ENCODE data around the gene MYO18A. TPM values are rescaled to one million over a fixed set of nuclear protein-coding genes. Genes with fewer than 3 reads are reported as not detected.

The MYO18A gene
- total and polyA plus RNA-seq, 2 of the 4 experiments (the other 2 are of a cell fraction) = 22.4 to 39.1 TPM

GRCh38 chr17:29099527-29099926 lies 80.7 kb downstream of the MYO18A start:
- H3K9me3 ChIP-seq (ENCODE audit: control insufficient read depth, insufficient read depth, low read length) = no peaks in the 10 kb centered on the region
- intact Hi-C loops (cut with micrococcal nuclease) = no loop called here
- no TSS peak for BruUV-seq (replicated peaks)
- no peak overlapping the region for H4K5ac ChIP-seq (ENCODE audit: low read depth, low read length)
- no peak overlapping the region for H2AK5ac ChIP-seq (ENCODE audit: low read depth, low read length)
- no peaks in the 10 kb centered on the region for H3K27me3 ChIP-seq (ENCODE audit: control insufficient read depth, insufficient read depth, low read length)
- no peak overlapping the region for H2BK20ac ChIP-seq (ENCODE audit: low read depth, low read length)
- ATAC-seq (ENCODE audit: low read depth) (no peak), DNase-seq (no peak)
- H2BK5ac ChIP-seq (ENCODE audit: low read depth, low read length, poor library complexity, severe bottlenecking) = no peak overlapping the region
- no peak overlapping the region for H3K9ac ChIP-seq (ENCODE audit: low read depth, low read length)
- H3K4me1 ChIP-seq (ENCODE audit: control insufficient read depth, insufficient read depth, low read length) = no peaks in the 10 kb centered on the region
- H3K79me1 ChIP-seq (ENCODE audit: low read depth in 1 of 2, low read length in 2 of 2) = no peaks in the 10 kb centered on the region
- H3K27ac ChIP-seq (ENCODE audit: insufficient read depth, low read length) = no peak overlapping the region
- WGBS, 2 experiments (ENCODE audit: extremely low coverage in 2 of 2, insufficient read length in 1 of 2) = 85% methylated on average over 4 of the region's 5 CpGs; no CpG with 5 or more reads in 1 of the 2 experiments
- peaks cover 59% of the 10 kb centered on the region for H3K36me3 ChIP-seq (ENCODE audit: control insufficient read depth, insufficient read depth, low read length)
- POLR2A ChIA-PET (ENCODE audit: unreplicated experiment) = no interaction called here
- TF ChIP-seq ELK1 (IDR thresholded peaks at IDR 0.05; ENCODE audit: borderline replicate concordance, low read depth, low read length) = no peak
- TF ChIP-seq FOS (IDR thresholded peaks at IDR 0.05; ENCODE audit: low read depth, low read length) = no peak
- no peak for TF ChIP-seq MXI1 (IDR thresholded peaks at IDR 0.05; ENCODE audit: borderline replicate concordance, low read depth, low read length)
- no peak for TF ChIP-seq CEBPB (IDR thresholded peaks at IDR 0.05; ENCODE audit: low read depth, low read length)
- TF ChIP-seq POLR2A (IDR thresholded peaks at IDR 0.05; ENCODE audit: low read depth, low read length) = no peak
- H3K14ac ChIP-seq (replicated peaks; ENCODE audit: low read depth, low read length) = no peak overlapping the region
- H3K4ac ChIP-seq (ENCODE audit: low read depth, low read length) = no peak overlapping the region
- CTCF ChIA-PET = no interaction called here
- no peak overlapping the region for H3K23ac ChIP-seq (ENCODE audit: low read depth, low read length)
- no peak overlapping the region for H2AK9ac ChIP-seq (replicated peaks; ENCODE audit: low read depth, low read length, poor library complexity)
- no peak overlapping the region for H3K18ac ChIP-seq (ENCODE audit: low read depth, low read length)
- H4K91ac ChIP-seq (ENCODE audit: insufficient read depth, low read depth, low read length) = no peak overlapping the region
- H2AFZ ChIP-seq (replicated peaks; ENCODE audit: low read length, poor library complexity) = no peak overlapping the region
- H3K4me3 ChIP-seq (ENCODE audit: insufficient read depth, low read depth, low read length) = no peak overlapping the region
- H2BK120ac ChIP-seq (ENCODE audit: low read depth, low read length) = no peak overlapping the region
- H3K4me2 ChIP-seq (ENCODE audit: low read depth, low read length) = no peak overlapping the region
- no peak overlapping the region for H2BK15ac ChIP-seq (ENCODE audit: low read depth, low read length)
- no peak overlapping the region for H4K8ac ChIP-seq (ENCODE audit: low read depth in 2 of 2, low read length in 2 of 2)
- no peak overlapping the region for H3K56ac ChIP-seq (ENCODE audit: extremely low read depth, insufficient read depth, low read length)
- dilution Hi-C loops (cut with HindIII; ENCODE audit: low sequenced_read_pairs, unreplicated experiment) = no loop called here
- in situ Hi-C loops (cut with MboI; ENCODE audit: low sequenced_read_pairs) = no loop called here
- H4K20me1 ChIP-seq (ENCODE audit: insufficient read depth, low read length) = no peaks in the 10 kb centered on the region
- H3K9me1 ChIP-seq (ENCODE audit: insufficient read depth, low read length) = no peaks in the 10 kb centered on the region

Measured in IMR-90 (cell line).